Measurements from ENCODE around the gene BNIPL. TPM values are rescaled to one million over a fixed set of nuclear protein-coding genes. Genes with fewer than 3 reads are reported as not detected.

Gene BNIPL, protein sequence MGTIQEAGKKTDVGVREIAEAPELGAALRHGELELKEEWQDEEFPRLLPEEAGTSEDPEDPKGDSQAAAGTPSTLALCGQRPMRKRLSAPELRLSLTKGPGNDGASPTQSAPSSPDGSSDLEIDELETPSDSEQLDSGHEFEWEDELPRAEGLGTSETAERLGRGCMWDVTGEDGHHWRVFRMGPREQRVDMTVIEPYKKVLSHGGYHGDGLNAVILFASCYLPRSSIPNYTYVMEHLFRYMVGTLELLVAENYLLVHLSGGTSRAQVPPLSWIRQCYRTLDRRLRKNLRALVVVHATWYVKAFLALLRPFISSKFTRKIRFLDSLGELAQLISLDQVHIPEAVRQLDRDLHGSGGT
- not detected in 2 replicates for total RNA-seq (2014; rRNA removed; shearing (Covaris generic))

- in situ Hi-C loops (cut with HindIII; ENCODE audit: low sequenced_read_pairs): no loop called here
- DNase-seq (ENCODE audit: low spot score): no peak
These were observed at the start of gene BNIPL for GRCh38 chr1:151036356-151036755. Gene BNIPL, plus strand, starts transcription at chr1:151036586. Its CDS starts 140 bp downstream, at chr1:151036726.

GRCh38 chr1:150987924-150988323, 48.5 kb upstream of the BNIPL start:
- in situ Hi-C loops (cut with HindIII; ENCODE audit: low sequenced_read_pairs): no loop called here
- DNase-seq (ENCODE audit: low spot score): no peak

- DNase-seq (ENCODE audit: low spot score): no peak
These were observed 43.8 kb upstream of the BNIPL start for GRCh38 chr1:150992626-150993025.

DNA sequence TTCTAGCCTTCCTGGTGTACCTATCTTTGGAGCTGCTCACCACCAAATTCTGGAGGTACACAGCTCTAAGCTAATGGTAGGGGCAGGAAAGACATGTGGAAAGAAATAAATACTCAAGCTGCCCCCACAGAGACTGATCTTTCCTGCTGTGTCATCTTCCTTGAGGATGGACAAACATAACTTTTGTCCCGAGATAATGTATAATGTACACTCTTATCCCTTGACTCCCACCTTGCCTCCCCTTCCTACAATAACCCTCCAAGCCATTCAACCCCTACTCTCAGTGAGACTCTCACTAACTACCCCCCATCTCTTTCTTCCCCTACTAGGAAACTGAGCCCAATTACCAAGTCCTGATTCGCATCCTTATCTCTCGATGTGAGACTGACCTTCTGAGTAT, 42.1 kb upstream of the BNIPL start:
- in situ Hi-C loops (cut with HindIII; ENCODE audit: low sequenced_read_pairs): no loop called here
- DNase-seq (ENCODE audit: low spot score): no peak

More at GRCh38 chr1:150992626-150993025, 43.8 kb upstream of the BNIPL start:
- in situ Hi-C loops (cut with HindIII; ENCODE audit: low sequenced_read_pairs): no loop called here

DNA sequence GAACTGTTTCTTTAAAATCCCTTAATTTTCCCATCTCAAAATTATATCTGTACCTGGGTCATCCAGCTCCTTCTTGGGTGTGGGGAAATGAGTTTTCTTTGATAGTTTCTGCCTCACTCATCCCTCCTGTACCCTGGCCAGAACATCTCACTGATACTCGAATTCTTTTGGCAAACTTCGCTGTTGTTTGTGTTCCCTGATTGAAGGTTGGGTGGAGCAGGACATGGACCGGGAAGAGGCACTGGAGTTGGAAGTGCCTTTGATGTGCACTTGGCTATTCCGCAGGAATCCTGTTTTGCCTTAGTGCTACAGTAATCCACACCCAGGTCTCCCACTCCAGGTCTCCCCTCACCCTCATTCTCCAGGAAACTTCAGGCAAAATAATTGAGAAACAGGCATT, 40.9 kb upstream of the BNIPL start:
- in situ Hi-C loops (cut with HindIII; ENCODE audit: low sequenced_read_pairs): no loop called here
- no peak for DNase-seq (ENCODE audit: low spot score)

GRCh38 chr1:150995896-150996295, 40.5 kb upstream of the BNIPL start:
- in situ Hi-C loops (cut with HindIII; ENCODE audit: low sequenced_read_pairs): no loop called here
- peak; percentile 63 for DNase-seq (ENCODE audit: low spot score)

DNA sequence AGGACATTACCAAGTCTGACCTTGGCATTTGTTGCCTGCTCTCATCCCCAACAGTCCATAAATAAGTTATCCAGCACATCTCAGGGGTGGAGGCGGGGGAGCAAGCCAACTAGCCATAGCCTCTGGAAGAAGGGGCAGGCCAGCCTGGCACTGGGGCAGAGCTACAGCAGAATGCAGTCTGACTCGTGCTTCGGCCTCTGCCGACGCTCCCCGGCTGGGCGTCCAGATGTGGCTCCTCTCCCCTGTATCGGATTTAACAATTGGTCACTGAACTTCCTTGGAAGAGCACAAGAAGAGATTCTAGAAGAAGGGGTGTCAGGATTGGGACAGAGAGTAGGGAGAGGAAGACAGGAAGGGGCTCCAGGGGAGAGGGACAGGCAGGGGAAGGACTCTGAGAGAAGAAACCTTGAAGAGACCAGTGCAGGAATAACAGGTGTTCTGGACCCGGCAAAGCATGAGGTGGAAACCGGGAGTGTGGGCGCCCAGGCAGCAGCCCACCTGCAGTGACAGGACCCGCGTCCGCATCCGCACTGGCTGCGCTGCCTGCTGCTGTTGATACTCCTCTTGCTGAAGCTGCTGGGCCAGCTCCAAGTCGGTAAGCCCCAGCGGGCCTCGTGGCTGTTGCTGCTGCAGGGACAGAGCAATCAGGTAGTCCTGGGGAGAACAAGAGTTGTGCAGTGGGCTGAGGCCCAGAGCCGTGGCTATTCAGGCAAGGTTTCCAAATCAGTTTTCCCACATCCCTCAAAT, 39.1 kb upstream of the BNIPL start:
- in situ Hi-C loops (cut with HindIII; ENCODE audit: low sequenced_read_pairs): no loop called here
- DNase-seq (ENCODE audit: low spot score): no peak

- in situ Hi-C loops (cut with HindIII; ENCODE audit: low sequenced_read_pairs): no loop called here
- DNase-seq (ENCODE audit: low spot score): no peak
These were observed 38.4 kb upstream of the BNIPL start for GRCh38 chr1:150997949-150998348.

DNA sequence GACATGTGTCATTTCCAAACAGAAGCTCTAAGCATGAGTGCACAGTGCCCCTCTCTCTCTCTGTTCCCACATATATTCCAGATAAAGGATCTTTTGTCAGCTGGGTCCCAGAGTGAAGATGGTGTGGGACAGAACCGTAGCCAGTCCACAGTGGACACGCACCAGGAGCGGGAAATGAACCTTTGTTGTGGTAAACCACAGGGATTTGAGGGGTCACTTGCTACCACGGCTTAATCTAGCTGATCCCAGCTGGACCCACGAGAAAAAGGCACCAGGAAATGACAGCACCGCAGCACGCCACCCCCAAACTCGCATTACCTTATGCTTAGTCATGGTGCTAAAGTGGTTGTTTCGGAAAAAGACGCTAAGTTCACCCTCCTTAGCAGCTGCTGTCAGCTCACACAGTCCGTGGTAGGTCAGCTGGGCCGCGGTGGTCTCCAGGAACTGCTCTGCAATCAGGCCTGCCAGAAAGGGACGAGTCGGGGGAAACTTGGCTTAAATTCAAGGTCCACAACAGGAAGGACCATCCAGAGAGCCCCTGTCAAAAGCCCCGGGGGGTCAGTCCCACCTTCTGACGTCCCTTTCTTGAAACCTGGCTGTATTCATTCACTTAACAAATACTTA, 37.2 kb upstream of the BNIPL start:
- no peak for DNase-seq (ENCODE audit: low spot score)
- in situ Hi-C loops (cut with HindIII; ENCODE audit: low sequenced_read_pairs): no loop called here

- no peak for DNase-seq (ENCODE audit: low spot score)
- in situ Hi-C loops (cut with HindIII; ENCODE audit: low sequenced_read_pairs): no loop called here
These were observed 36.5 kb upstream of the BNIPL start for GRCh38 chr1:150999926-151000325.

DNA sequence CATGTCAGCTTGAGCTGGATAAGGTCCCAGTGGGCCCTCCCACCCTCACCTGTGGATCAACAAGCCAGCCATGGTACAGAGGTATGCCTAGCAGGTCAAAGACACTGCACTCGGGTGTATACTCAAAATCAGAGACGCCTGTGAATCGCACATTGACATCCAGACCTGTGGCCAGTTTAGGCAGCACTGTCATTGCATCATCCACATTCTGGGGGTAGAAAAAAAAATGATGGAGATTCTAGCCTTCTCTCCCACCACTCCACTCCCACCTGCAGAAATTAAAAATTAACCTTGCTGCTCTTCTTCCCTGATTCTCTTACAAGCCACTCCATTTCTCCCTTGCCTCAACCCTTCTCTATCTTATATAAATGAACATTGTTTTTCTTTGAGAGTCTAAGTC, 36.0 kb upstream of the BNIPL start:
- in situ Hi-C loops (cut with HindIII; ENCODE audit: low sequenced_read_pairs): no loop called here

GRCh38 chr1:151001602-151002001, 34.8 kb upstream of the BNIPL start:
- in situ Hi-C loops (cut with HindIII; ENCODE audit: low sequenced_read_pairs): no loop called here
- DNase-seq (ENCODE audit: low spot score): peak; percentile 36

More for the DNA sequence above, 36.0 kb upstream of the BNIPL start:
- no peak for DNase-seq (ENCODE audit: low spot score)

- in situ Hi-C loops (cut with HindIII; ENCODE audit: low sequenced_read_pairs): no loop called here
- DNase-seq (ENCODE audit: low spot score): no peak
These were observed 34.3 kb upstream of the BNIPL start for GRCh38 chr1:151002051-151002450.

GRCh38 chr1:151002611-151003010, 33.8 kb upstream of the BNIPL start:
- in situ Hi-C loops (cut with HindIII; ENCODE audit: low sequenced_read_pairs): no loop called here
- DNase-seq (ENCODE audit: low spot score): no peak

GRCh38 chr1:151003180-151003579, 33.2 kb upstream of the BNIPL start:
- no peak for DNase-seq (ENCODE audit: low spot score)
- in situ Hi-C loops (cut with HindIII; ENCODE audit: low sequenced_read_pairs): no loop called here

DNA sequence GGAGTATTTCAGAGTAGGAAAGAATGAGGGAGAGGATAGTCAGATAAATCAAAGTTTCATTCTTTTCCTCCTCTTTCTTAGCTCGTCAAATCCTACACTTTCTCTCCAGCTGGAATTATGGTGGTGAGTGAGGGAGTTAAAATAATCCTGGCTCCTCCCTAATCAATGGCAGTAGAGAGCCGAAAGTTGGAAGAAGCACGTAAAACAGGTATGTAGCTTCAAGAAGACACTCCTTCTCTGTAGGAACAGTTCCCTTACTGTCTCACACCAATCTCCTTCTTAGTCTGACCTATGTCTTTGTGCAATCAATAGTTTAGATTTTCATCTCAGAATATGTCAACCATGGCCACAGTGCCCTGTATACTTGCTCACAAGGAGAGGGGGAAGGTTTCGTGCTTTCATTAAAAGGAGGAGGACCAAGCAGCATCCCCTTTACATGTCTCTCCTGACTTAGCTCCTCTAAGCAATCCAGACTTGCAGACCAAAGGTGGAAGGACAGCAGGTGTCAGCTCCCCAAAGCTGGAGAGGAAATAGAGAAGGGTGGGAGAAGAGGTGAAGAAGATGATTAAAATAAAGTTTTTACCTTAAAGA, 30.6 kb upstream of the BNIPL start:
- peak; percentile 64 for DNase-seq (ENCODE audit: low spot score)
- in situ Hi-C loops (cut with HindIII; ENCODE audit: low sequenced_read_pairs): no loop called here

DNA sequence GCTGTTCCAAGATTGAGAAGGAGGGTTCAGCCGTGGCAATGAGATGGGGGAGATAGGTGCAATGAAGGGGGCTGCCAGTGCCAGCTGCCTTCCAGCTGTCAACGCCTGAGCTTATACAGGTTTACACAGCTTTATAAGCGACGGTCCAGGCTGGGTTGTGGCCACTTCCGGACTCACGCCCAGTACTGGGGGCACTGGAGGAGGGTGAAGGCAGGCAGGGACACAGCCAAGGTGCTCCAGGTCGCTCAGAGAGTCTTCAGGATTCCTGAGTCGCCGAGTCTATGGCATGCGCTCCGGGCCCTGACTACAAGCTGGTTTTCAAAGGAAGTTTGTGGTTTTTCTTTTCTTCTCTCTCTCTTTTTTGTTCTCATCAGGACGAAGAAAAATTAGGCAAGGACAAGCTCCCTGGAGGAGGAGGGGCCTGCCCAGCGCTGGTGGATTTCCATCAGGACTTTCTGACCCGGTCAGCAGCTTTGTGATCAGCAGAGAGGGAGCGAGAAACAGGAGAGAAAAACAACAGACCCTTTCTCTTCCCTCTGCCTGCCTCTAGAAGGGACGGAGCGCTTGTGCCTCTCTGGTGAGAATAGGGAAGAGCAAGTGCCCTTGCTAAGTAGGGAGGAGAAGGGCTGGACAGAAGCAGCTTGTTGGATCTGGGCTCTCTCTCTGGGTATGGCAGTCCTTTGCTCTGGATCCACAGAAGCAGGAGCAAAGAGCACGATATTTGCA, 29.9 kb upstream of the BNIPL start, which contains the start of gene MINDY1:
TSS of gene MINDY1 (minus strand) at position 576 of the 726 bp plus-strand sequence. CDS start 4,285 bp downstream, outside the sequence.
- DNase-seq (ENCODE audit: low spot score): peak; percentile 95
- in situ Hi-C loops (cut with HindIII; ENCODE audit: low sequenced_read_pairs): no loop called here

DNA sequence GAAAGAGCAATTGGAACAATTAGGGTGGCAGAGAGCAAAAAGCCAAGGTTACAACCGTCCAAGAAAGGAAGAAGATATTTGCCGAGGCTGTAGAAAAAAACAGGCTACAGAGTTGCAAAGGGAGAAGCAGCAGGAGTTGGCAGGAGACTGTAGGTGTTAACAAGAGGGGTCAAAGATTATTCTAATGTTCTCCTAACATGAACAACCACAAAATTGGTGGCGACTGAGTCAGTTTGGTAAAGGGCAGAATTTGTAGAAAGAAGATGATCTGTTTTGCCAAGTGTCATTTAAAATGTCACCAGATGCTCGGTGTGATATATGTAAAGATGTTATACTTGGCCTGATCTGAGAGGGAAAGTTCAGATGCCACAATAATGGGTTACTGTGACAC, 28.5 kb upstream of the BNIPL start:
- in situ Hi-C loops (cut with HindIII; ENCODE audit: low sequenced_read_pairs): no loop called here
- no peak for DNase-seq (ENCODE audit: low spot score)

Data from G401 (cell line).